GM19328 (cell line): Measurements from ENCODE around the gene TAF4B.
"Not testable (repeated sequence)": the region's sequence is repeated elsewhere in the genome, so short reads cannot be mapped to it uniquely, and the experiment has no call there.

Source experiments
- ATAC-seq: cut with Tn5 transposase; IDR thresholded peaks from one replicate; pipeline ENCODE4 v1.9.1; 2021; ENCODE audit warnings: mild to moderate bottlenecking, moderate library complexity; ENCODE audit not compliant: unreplicated experiment

Gene TAF4B

DNA sequence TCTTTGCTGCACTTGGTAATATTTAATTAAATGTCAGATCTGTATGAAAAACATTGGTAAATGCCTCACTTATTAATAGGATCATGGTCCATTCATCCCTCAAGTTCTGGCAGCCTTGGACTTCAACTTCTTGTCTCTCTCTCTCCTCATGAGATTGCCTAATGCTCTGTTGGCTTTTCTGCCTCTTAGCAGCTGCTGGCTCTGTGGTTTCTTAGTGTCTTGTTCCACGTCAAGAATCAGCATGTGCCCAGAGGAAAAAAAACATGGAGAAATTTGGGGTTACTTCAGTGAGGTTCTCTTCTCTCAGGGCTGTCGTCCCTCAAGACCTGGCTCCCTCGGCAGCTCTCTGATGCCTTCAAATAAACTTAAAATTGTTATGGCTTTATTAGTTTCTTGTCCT is 75.4 kb downstream of the TAF4B start:
- no peak for ATAC-seq

GRCh38 chr18:26303222-26303621 is 77.0 kb downstream of the TAF4B start:
- not testable (repeated sequence) for ATAC-seq

DNA sequence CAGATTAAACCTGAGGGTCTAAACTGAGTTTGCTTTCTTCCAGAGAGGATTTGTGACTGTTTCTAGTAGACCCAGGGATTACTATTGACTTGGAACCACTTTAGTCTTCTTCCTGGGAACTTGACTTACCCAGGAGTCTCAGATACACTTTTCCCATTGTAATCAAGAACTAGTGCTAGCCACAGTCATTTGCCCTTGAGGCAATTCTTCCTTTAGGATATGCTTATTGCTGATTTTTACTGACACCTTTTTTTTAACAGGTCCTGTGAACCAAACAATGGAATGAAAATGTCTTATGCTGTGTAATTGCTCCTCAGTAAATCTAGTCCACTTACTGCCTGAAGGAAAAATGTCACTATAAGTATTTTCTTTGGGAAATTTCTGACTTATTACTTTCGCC is 78.3 kb downstream of the TAF4B start:
- no peak for ATAC-seq

- no peak for ATAC-seq
Observed at GRCh38 chr18:26307161-26307773, 81.0 kb downstream of the TAF4B start.

GRCh38 chr18:26309281-26309680 is 83.0 kb downstream of the TAF4B start:
- no peak for ATAC-seq

DNA sequence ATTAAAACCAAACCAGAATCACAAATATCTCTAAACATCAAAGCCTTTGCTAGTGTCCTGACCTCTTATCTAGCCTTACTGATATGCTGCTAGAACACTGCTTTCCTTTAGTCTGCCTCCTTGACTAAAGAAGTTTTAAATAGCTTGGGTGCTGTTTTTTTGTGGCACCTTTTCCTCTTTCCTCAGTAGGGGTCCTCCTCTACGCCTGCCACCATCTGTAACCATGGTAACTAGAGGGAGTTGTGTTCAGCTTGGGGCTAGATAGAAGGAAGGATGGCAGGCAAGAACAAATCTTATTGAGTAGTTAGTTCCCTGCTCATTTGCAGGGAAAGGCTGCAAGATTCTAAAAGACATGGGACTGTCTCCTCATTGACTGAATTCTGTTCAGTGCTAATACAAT is 86.0 kb downstream of the TAF4B start:
- no peak for ATAC-seq

GRCh38 chr18:26317398-26317797 is 91.2 kb downstream of the TAF4B start:
- ATAC-seq, result no peak

DNA sequence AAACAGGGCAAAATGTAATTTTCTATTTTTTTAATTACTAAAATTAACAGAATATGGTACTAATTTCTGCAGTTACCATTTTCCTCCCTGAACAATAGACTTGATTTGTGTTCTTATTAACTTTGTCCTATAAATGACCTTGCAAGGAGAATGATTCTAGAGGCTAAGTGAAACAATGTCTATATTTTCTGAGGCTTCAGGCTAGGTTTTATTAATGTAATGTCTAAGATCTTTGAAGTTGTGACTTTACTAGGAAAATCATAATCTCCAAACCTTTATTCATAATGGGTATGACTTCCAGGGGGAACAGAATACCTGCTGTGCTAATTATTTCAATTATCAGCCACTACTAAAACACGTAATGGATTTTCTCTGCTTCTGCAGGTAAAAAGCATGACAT is 94.4 kb downstream of the TAF4B start:
- no peak for ATAC-seq

DNA sequence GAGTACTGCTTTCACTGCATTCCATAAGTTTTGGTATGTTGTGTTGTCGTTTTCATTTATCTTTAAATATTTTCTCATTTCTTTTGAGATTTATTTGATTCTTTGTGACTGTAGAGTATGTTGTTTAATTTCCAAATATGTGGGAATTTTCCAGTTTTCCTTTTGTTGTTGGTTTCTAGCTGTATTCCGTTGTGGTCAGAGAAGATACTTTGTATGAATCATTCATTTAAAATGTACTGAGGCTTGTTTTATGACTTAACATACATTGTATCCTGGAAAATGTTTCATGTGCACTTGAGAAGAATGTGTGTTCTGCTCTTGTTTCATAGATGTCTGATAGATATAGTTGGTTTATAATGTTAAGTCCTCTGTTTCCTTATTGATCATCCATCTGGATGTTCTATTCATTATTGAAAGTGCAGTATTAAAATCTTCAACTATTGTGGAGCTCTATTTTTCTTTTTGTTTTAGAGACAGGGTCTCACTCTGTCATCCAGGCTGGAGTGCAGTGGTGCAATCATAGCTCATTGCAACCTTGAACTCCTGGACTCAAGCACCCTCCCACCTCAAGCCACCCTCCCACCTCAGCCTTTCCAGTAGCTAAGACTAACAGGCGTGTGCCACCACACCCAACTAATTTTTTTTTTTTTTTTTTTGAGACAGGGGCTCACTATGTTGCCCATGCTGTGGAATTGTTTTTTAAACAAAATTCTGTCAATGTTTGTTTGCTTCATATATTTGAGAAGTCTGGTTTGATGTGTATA is 96.8 kb downstream of the TAF4B start:
- ATAC-seq, result no peak

DNA sequence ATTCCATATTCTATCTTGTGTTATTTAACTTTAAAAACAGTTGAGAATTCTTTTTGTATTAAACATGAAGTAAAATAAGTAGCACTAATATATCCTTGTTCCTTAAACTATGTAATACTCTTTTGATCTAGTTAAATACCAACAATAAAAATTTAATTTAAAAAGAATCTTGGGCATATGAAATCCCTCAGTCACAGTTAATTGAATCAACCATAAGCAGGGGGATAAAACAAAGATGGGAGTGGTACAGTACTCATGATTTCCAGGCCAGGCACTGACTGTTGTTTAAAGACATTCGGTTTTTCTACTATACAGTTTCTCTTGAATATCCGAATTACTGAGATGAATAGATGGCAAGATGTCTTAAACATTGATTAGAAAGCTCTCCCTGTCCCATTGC is 99.5 kb downstream of the TAF4B start:
- no peak for ATAC-seq

DNA sequence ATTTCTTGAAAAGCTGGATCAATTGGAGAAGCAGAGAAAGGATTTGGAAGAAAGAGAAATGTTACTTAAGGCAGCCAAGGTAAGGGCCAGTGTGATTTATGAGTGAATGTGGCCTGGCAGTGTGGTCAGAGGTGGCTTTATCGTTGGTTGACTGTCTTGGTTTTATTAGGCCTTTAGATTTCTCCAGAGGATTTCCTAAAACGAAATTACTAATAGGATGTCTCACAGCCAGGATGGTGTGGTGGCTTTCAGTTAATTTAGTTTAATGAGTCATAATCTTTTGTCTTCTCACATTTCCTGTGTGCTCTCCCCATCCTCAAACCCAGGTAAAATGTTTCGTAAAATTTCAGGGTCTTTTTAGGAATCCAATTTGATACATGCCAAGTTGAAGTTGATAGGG is 100.8 kb downstream of the TAF4B start:
- no peak for ATAC-seq

GRCh38 chr18:26332991-26333390 is 106.7 kb downstream of the TAF4B start:
- no peak for ATAC-seq

- ATAC-seq, result no peak
Observed at GRCh38 chr18:26335156-26335555, 108.9 kb downstream of the TAF4B start.

DNA sequence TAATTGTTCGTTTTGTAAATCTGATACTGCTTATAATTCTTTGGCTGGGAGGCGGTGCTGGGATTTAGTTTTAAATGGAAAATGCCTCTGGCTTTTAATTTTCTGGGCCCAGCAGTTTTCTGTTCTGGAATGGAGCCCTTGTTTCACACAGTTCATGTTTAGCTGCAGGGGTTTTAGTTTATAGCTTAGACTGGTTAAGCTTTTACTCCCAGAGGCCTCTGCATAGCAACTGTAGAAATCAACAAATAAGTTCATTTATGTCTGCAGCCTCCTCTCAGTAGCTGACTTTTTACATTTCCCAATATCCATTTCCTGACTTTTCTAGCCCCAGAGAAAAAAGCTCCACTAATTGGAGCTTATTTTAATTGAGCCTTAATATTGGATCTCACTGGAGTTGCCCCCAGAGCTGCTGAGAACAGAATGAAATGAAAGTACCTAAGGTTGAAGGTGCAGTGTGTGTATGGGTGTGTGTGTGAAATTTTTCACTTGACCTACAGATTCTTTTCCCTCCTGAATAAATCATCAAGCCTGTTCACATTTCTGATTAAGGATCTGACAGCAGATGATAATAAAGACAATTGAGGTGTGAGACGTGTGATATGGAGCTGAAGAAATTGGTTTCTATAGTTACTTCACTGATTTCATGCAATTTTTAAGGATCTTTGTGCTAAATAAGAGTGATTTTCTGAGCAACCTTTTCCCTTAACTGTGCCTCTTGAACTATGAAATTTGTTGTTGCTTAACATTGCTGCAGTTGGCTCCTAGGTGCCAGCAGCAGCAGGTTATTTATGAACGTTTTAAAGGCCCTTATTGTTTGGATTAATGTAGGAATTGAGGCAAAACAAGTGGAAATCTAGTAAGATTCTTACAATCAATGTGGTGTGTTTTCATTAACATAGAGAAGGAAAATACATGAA is 109.6 kb downstream of the TAF4B start:
- ATAC-seq, result no peak

- no peak for ATAC-seq
Observed at GRCh38 chr18:26336572-26336971, 110.3 kb downstream of the TAF4B start.

DNA sequence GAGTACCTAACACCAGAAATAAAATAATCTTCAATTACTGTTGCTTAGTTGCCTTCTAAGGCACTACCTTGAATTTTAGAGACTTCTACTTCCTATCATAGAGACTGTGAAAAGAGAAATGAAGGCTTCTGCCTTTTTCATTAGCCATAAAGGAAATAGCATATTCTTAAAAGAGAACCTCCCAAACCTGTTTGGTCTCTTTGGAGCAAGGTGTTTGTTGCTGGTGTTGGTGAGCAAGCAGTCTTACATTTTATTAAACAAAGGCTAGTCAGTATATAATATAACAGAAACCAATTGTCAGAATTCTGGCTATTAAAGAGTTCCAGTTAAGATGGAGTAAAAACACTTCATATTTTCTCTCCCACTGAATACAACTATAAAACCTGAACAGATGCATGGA is 116.4 kb downstream of the TAF4B start:
- ATAC-seq, result no peak

GRCh38 chr18:26350961-26351360 is 124.7 kb downstream of the TAF4B start:
- ATAC-seq, result no peak

DNA sequence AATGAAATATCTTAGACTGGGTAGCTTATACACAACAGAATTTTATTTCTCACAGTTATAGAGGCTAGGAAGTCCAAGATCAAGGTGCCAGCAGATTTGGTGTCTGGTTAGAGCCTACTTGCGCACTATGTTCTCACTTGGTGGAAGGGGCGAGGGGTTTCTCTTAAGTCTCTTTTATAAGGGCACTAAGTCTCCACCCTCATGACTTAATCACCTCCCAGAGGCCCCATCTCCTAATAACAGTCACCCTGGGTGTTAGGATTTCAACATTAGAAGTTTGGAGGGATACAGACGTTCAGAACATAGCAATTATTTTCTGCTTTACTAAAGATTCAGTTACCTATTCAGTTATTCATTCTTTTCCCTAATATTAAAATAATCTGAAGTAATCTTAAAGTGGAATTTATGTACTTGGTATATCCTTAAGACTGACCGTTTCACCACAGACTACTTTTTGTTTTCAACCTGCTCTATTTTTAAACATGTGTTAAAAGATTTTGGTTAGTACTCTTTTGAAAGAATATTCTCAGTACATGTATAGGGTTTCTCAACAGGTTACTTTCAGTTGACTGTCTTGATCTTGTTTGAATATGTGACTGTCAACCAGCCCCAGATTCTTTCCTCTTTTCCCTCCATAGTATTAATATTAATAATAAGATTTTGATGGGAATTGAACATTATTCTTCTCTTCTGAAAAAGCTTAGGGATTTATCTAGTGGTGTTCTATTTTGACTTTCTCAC is 130.0 kb downstream of the TAF4B start:
- no peak for ATAC-seq

GRCh38 chr18:26357960-26358359 is 131.7 kb downstream of the TAF4B start:
- ATAC-seq, result no peak

GRCh38 chr18:26362021-26362420 is 135.8 kb downstream of the TAF4B start:
- no peak for ATAC-seq

GRCh38 chr18:26367425-26367824 is 141.2 kb downstream of the TAF4B start:
- no peak for ATAC-seq
